ENCODE results near the gene MORN5. TPM values are rescaled to one million over a fixed set of nuclear protein-coding genes. Genes with fewer than 3 reads are reported as not detected.

MORN5 gene
- total and polyA plus RNA-seq, 2 experiments from 2014 or later, result not detected

DNA sequence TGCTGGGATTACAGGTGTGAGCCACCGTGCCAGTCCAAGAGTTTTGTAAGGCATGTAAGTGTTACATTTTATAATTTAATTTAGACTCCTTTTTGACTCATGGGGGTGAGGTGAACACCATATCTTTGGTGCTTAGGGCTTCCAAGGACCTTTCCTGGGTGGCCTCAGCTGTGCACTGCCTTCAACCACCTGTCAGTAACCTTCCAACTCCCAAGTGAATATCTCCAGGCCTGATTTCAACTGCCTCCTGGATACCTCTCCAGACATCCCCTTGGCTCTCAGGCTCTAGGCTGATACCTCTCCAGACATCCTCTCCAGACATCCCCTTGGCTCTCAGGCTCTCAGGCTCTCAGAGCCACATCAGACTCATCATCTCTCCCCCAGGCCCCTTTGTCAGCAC is 35.7 kb upstream of the MORN5 start:
- Histone ChIP-seq H4K20me1 (replicated peaks; ENCODE audit: insufficient read depth) (no peaks in the 10 kb centered on the region), H3K4me1 (ENCODE audit: insufficient read depth) (peaks cover 12% of the 10 kb centered on the region), H2AFZ (no peak overlapping the region), H3K79me2 (replicated peaks; ENCODE audit: insufficient read depth) (no peaks in the 10 kb centered on the region), H3K9me2 (ENCODE audit: insufficient read depth) (no peaks in the 10 kb centered on the region), H3K4me3 (no peak overlapping the region), H3K36me3 (ENCODE audit: insufficient read depth) (no peaks in the 10 kb centered on the region), H3K27me3 (ENCODE audit: insufficient read depth) (peaks cover 30% of the 10 kb centered on the region), H3K27ac (ENCODE audit: low read depth) (no peak overlapping the region), H3K4me2 (no peak overlapping the region), H3F3A (replicated peaks; ENCODE audit: low read depth) (no peaks in the 10 kb centered on the region)
- ATAC-seq (no peak), DNase-seq (ENCODE audit: low spot score) (no peak)
- peaks cover 17% of the 10 kb centered on the region; the same call in 2 of the 3 replicates for H3K4me1 Mint-ChIP-seq
- no peaks in the 10 kb centered on the region; the same call in 2 of the 3 replicates for H3K9me3 Mint-ChIP-seq
- peaks cover 33% of the 10 kb centered on the region for H3K27me3 Mint-ChIP-seq (ENCODE audit: insufficient read depth, low read depth, poor library complexity)
- H3K4me3 Mint-ChIP-seq, result no peak overlapping the region
- no peak for TF ChIP-seq EZH2phosphoT487 (IDR thresholded peaks at IDR 0.05; ENCODE audit: unreplicated experiment)
- no peak for TF ChIP-seq NANOG (IDR thresholded peaks at IDR 0.05; ENCODE audit: borderline replicate concordance)
- TF ChIP-seq CREB1 (CRISPR knock-in tag; IDR thresholded peaks at IDR 0.05; ENCODE audit: low read depth), result no peak
- TF ChIP-seq, protein P1, sequence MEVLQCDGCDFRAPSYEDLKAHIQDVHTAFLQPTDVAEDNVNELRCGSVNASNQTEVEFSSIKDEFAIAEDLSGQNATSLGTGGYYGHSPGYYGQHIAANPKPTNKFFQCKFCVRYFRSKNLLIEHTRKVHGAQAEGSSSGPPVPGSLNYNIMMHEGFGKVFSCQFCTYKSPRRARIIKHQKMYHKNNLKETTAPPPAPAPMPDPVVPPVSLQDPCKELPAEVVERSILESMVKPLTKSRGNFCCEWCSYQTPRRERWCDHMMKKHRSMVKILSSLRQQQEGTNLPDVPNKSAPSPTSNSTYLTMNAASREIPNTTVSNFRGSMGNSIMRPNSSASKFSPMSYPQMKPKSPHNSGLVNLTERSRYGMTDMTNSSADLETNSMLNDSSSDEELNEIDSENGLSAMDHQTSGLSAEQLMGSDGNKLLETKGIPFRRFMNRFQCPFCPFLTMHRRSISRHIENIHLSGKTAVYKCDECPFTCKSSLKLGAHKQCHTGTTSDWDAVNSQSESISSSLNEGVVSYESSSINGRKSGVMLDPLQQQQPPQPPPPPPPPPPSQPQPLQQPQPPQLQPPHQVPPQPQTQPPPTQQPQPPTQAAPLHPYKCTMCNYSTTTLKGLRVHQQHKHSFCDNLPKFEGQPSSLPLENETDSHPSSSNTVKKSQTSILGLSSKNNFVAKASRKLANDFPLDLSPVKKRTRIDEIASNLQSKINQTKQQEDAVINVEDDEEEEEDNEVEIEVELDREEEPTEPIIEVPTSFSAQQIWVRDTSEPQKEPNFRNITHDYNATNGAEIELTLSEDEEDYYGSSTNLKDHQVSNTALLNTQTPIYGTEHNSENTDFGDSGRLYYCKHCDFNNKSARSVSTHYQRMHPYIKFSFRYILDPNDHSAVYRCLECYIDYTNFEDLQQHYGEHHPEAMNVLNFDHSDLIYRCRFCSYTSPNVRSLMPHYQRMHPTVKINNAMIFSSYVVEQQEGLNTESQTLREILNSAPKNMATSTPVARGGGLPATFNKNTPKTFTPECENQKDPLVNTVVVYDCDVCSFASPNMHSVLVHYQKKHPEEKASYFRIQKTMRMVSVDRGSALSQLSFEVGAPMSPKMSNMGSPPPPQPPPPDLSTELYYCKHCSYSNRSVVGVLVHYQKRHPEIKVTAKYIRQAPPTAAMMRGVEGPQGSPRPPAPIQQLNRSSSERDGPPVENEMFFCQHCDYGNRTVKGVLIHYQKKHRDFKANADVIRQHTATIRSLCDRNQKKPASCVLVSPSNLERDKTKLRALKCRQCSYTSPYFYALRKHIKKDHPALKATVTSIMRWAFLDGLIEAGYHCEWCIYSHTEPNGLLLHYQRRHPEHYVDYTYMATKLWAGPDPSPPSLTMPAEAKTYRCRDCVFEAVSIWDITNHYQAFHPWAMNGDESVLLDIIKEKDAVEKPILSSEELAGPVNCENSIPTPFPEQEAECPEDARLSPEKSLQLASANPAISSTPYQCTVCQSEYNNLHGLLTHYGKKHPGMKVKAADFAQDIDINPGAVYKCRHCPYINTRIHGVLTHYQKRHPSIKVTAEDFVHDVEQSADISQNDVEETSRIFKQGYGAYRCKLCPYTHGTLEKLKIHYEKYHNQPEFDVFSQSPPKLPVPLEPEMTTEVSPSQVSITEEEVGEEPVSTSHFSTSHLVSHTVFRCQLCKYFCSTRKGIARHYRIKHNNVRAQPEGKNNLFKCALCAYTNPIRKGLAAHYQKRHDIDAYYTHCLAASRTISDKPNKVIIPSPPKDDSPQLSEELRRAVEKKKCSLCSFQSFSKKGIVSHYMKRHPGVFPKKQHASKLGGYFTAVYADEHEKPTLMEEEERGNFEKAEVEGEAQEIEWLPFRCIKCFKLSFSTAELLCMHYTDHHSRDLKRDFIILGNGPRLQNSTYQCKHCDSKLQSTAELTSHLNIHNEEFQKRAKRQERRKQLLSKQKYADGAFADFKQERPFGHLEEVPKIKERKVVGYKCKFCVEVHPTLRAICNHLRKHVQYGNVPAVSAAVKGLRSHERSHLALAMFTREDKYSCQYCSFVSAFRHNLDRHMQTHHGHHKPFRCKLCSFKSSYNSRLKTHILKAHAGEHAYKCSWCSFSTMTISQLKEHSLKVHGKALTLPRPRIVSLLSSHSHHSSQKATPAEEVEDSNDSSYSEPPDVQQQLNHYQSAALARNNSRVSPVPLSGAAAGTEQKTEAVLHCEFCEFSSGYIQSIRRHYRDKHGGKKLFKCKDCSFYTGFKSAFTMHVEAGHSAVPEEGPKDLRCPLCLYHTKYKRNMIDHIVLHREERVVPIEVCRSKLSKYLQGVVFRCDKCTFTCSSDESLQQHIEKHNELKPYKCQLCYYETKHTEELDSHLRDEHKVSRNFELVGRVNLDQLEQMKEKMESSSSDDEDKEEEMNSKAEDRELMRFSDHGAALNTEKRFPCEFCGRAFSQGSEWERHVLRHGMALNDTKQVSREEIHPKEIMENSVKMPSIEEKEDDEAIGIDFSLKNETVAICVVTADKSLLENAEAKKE (CRISPR knock-in tag; IDR thresholded peaks at IDR 0.05), result no peak
- TF ChIP-seq ZNF114 (CRISPR knock-in tag; IDR thresholded peaks at IDR 0.05), result no peak
- TF ChIP-seq, protein P2, sequence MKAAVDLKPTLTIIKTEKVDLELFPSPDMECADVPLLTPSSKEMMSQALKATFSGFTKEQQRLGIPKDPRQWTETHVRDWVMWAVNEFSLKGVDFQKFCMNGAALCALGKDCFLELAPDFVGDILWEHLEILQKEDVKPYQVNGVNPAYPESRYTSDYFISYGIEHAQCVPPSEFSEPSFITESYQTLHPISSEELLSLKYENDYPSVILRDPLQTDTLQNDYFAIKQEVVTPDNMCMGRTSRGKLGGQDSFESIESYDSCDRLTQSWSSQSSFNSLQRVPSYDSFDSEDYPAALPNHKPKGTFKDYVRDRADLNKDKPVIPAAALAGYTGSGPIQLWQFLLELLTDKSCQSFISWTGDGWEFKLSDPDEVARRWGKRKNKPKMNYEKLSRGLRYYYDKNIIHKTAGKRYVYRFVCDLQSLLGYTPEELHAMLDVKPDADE (IDR thresholded peaks at IDR 0.05), result no peak
- TF ChIP-seq ZNF331 (CRISPR knock-in tag; IDR thresholded peaks at IDR 0.05; ENCODE audit: low read depth), result no peak
- TF ChIP-seq POLR2AphosphoS5 (IDR thresholded peaks at IDR 0.05; ENCODE audit: low read depth), result no peak
- no peak for TF ChIP-seq JUNB (IDR thresholded peaks at IDR 0.05; ENCODE audit: unreplicated experiment)
- TF ChIP-seq, protein P3, sequence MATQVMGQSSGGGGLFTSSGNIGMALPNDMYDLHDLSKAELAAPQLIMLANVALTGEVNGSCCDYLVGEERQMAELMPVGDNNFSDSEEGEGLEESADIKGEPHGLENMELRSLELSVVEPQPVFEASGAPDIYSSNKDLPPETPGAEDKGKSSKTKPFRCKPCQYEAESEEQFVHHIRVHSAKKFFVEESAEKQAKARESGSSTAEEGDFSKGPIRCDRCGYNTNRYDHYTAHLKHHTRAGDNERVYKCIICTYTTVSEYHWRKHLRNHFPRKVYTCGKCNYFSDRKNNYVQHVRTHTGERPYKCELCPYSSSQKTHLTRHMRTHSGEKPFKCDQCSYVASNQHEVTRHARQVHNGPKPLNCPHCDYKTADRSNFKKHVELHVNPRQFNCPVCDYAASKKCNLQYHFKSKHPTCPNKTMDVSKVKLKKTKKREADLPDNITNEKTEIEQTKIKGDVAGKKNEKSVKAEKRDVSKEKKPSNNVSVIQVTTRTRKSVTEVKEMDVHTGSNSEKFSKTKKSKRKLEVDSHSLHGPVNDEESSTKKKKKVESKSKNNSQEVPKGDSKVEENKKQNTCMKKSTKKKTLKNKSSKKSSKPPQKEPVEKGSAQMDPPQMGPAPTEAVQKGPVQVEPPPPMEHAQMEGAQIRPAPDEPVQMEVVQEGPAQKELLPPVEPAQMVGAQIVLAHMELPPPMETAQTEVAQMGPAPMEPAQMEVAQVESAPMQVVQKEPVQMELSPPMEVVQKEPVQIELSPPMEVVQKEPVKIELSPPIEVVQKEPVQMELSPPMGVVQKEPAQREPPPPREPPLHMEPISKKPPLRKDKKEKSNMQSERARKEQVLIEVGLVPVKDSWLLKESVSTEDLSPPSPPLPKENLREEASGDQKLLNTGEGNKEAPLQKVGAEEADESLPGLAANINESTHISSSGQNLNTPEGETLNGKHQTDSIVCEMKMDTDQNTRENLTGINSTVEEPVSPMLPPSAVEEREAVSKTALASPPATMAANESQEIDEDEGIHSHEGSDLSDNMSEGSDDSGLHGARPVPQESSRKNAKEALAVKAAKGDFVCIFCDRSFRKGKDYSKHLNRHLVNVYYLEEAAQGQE (IDR thresholded peaks at IDR 0.05; ENCODE audit: unreplicated experiment), result no peak
- TF ChIP-seq, protein P4, sequence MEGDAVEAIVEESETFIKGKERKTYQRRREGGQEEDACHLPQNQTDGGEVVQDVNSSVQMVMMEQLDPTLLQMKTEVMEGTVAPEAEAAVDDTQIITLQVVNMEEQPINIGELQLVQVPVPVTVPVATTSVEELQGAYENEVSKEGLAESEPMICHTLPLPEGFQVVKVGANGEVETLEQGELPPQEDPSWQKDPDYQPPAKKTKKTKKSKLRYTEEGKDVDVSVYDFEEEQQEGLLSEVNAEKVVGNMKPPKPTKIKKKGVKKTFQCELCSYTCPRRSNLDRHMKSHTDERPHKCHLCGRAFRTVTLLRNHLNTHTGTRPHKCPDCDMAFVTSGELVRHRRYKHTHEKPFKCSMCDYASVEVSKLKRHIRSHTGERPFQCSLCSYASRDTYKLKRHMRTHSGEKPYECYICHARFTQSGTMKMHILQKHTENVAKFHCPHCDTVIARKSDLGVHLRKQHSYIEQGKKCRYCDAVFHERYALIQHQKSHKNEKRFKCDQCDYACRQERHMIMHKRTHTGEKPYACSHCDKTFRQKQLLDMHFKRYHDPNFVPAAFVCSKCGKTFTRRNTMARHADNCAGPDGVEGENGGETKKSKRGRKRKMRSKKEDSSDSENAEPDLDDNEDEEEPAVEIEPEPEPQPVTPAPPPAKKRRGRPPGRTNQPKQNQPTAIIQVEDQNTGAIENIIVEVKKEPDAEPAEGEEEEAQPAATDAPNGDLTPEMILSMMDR (conservative IDR thresholded peaks at IDR 0.05; ENCODE audit: low read depth in 2 of 2), result no peak
- TF ChIP-seq STAT1 (IDR thresholded peaks at IDR 0.05; ENCODE audit: unreplicated experiment), result no peak
- TF ChIP-seq EZH2 (IDR thresholded peaks at IDR 0.05; ENCODE audit: low read depth, unreplicated experiment), result no peak
- H3K27ac Mint-ChIP-seq, result no peak overlapping the region
- no peaks in the 10 kb centered on the region for H3K36me3 Mint-ChIP-seq (ENCODE audit: low read depth)
